Neural crest cell (in vitro differentiated cells): ENCODE data around the gene DCTN1. TPM values are rescaled to one million over a fixed set of nuclear protein-coding genes. Genes with fewer than 3 reads are reported as not detected.

Experiments
- DNase-seq: peaks from one replicate; pipeline ENCODE4 v3.0.0; 2021; ENCODE audit warnings: low read depth, mixed read lengths, low spot score
- H3K27ac Mint-ChIP-seq: one replicate; pipeline ENCODE4 v1.8.0; 2021; ENCODE audit warnings: mild to moderate bottlenecking, mixed read lengths; ENCODE audit not compliant: unreplicated experiment
- H3K27me3 Mint-ChIP-seq: 2 replicates; pipeline ENCODE4 v1.8.0; 2021; ENCODE audit warnings: low read depth, mild to moderate bottlenecking, mixed read lengths
- H3K36me3 Mint-ChIP-seq: 2 replicates; pipeline ENCODE4 v1.8.0; 2021; ENCODE audit warnings: low read depth, mild to moderate bottlenecking, mixed read lengths
- H3K4me1 Mint-ChIP-seq: 2 replicates; pipeline ENCODE4 v1.8.0; 2021; ENCODE audit warnings: mixed read lengths
- H3K4me3 Mint-ChIP-seq: one replicate; pipeline ENCODE4 v1.8.0; 2021; ENCODE audit warnings: mild to moderate bottlenecking, mixed read lengths
- H3K9me3 Mint-ChIP-seq: 2 replicates; pipeline ENCODE4 v1.8.0; 2021; ENCODE audit warnings: mixed read lengths
- CTCF ChIP-seq: fragments of 200-600 bp; sonication (generic); conservative IDR thresholded peaks from 2 replicates; pipeline ENCODE4 v1.5.0; 2021; ENCODE audit warnings: antibody characterized with exemption, mild to moderate bottlenecking
- total RNA-seq: library from RNA; stranded (reverse); gene quantifications from 2 replicates; pipeline ENCODE4 v1.2.1, GENCODE V29; 2021

Gene DCTN1
- total RNA-seq, 1 donor from 2014 or later, result 202 TPM

DNA sequence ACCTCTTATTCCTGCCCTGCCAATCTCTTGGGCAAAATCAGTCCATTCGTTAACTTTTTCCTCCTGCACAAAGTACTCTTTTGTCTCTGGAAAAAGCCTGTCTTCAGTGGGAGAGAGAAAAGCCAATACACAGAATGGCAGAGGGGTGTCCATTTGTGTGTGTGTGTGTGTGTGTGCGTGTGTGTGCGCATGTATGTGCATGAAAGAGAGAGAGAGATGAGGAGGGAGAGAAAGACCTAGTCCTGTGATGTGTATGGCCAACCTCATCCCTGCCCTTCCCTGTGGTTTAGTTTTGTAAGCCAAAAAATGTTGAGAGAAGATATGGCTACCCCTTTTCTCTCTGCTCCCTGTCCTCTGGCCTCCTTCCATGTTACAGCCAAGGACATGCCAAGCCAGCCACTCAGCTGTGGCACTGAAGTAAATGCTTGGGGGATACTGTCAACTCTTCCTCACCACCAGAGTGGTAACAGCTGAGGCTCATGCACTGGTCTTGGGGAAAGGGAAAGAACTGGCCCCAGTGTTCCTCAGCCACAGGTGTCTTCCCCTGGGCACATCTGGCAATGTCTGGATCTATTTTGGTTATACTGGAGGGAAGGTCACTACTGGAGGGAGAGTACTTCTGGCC, 47.4 kb downstream of the DCTN1 start:
- H3K27ac Mint-ChIP-seq, result no peak overlapping the region

GRCh38 chr2:74328573-74328972, 51.5 kb downstream of the DCTN1 start:
- Mint-ChIP-seq H3K27ac (no peak overlapping the region), H3K36me3 (no peaks in the 10 kb centered on the region), H3K4me3 (no peak overlapping the region), H3K9me3 (no peaks in the 10 kb centered on the region), H3K27me3 (peaks cover 4% of the 10 kb centered on the region), H3K4me1 (peaks cover 16% of the 10 kb centered on the region)
- DNase-seq, result no peak
- TF ChIP-seq CTCF, result no peak

More for the DNA sequence above, 47.4 kb downstream of the DCTN1 start:
- DNase-seq, result no peak
- Mint-ChIP-seq H3K36me3 (no peaks in the 10 kb centered on the region), H3K4me3 (no peak overlapping the region), H3K9me3 (no peaks in the 10 kb centered on the region), H3K27me3 (no peaks in the 10 kb centered on the region), H3K4me1 (peaks cover 7% of the 10 kb centered on the region)
- no peak for TF ChIP-seq CTCF

DNA sequence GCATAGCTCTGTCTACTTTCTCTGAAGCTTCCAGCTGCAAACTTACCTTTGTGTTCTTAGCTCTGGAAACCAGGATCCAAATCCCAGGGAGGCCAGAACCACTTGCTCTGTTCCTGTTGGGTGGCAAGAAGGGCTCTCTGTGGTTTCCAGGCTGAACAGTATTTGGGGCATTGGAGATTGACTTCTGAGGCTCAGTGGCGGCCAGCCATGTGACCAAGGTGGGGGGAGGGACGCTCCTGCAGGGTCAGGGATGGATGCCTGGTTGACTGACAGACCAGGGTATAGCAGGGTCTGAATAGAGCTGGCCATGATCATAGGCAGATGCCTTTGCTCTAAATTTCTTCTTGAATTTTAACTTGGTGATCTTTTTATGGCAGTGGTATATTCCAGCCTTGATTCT, 52.0 kb downstream of the DCTN1 start:
- peaks cover 7% of the 10 kb centered on the region for H3K27me3 Mint-ChIP-seq
- H3K4me1 Mint-ChIP-seq, result peaks cover 16% of the 10 kb centered on the region
- no peaks in the 10 kb centered on the region for H3K9me3 Mint-ChIP-seq
- H3K27ac Mint-ChIP-seq, result no peak overlapping the region
- H3K4me3 Mint-ChIP-seq, result no peak overlapping the region
- DNase-seq, result no peak
- no peaks in the 10 kb centered on the region for H3K36me3 Mint-ChIP-seq
- TF ChIP-seq CTCF, result no peak

DNA sequence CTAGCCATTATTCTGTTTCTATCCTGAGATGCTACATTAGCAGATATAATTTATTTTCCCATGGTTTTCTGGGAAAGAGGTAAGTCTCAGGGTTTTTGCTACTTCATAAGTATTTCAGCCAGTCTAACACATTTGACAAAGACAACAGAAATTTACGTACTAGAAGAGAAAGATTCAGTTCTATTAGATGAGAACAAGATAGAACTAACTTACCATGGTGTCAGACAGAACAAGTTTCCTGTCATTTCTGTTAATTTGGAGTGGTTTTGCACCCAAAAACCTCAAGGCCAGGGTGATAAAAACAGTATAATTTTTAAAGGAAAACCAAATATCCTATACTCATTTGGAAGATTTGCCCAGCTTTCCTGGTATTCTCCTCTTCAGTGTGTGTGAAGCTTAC, 52.5 kb downstream of the DCTN1 start:
- TF ChIP-seq CTCF, result no peak
- Mint-ChIP-seq H3K4me3 (no peak overlapping the region), H3K27ac (no peak overlapping the region), H3K4me1 (peaks cover 16% of the 10 kb centered on the region), H3K36me3 (no peaks in the 10 kb centered on the region), H3K27me3 (peaks cover 7% of the 10 kb centered on the region), H3K9me3 (no peaks in the 10 kb centered on the region)
- no peak for DNase-seq

- no peak overlapping the region for H3K4me3 Mint-ChIP-seq
- H3K4me1 Mint-ChIP-seq, result peaks cover 16% of the 10 kb centered on the region
- H3K9me3 Mint-ChIP-seq, result no peaks in the 10 kb centered on the region
- no peak overlapping the region for H3K27ac Mint-ChIP-seq
- peaks cover 7% of the 10 kb centered on the region for H3K27me3 Mint-ChIP-seq
- no peaks in the 10 kb centered on the region for H3K36me3 Mint-ChIP-seq
- no peak for DNase-seq
- no peak for TF ChIP-seq CTCF
Observed at GRCh38 chr2:74327199-74327598, 52.9 kb downstream of the DCTN1 start.
